Ureter (tissue), 1 donor: Measurements from ENCODE around the gene ELFN1. TPM values are rescaled to one million over a fixed set of nuclear protein-coding genes. Genes with fewer than 3 reads are reported as not detected.
A peak's percentile ranks its signal among the peaks of the same experiment; 100 is the strongest.

ENCODE experiments used
- DNase-seq: peaks from one replicate; pipeline ENCODE4 v3.0.0-alpha.2; 2020; ENCODE audit warnings: low spot score
- total RNA-seq: library from RNA; stranded (reverse); gene quantifications from one replicate; pipeline ENCODE4 v1.2.4, GENCODE V29; 2023
- donor health status: DM: yes; HTN: yes; CAD: no.

ELFN1 gene
- 1.7 TPM for total RNA-seq

- peak; percentile 42 for DNase-seq
Measured at GRCh38 chr7:1669954-1670893, at the start of gene ELFN1. ELFN1 (plus strand) TSS chr7:1670277; CDS start chr7:1744597, 74,320 bp downstream.

- DNase-seq = no peak
Measured at GRCh38 chr7:1620835-1621234, 49.2 kb upstream of the ELFN1 start.

- no peak for DNase-seq
Measured at GRCh38 chr7:1621718-1622117, 48.4 kb upstream of the ELFN1 start.

- DNase-seq = no peak
Measured at GRCh38 chr7:1622441-1622840, 47.6 kb upstream of the ELFN1 start.

- DNase-seq = no peak
Measured at GRCh38 chr7:1623810-1624209, 46.3 kb upstream of the ELFN1 start.

GRCh38 chr7:1624999-1625927, 44.8 kb upstream of the ELFN1 start:
- DNase-seq = no peak

- no peak for DNase-seq
Measured at GRCh38 chr7:1626769-1627168, 43.3 kb upstream of the ELFN1 start.

GRCh38 chr7:1630700-1631336, 39.3 kb upstream of the ELFN1 start:
- no peak for DNase-seq

- no peak for DNase-seq
Measured at GRCh38 chr7:1631678-1632077, 38.4 kb upstream of the ELFN1 start.

GRCh38 chr7:1632506-1632905, 37.6 kb upstream of the ELFN1 start:
- no peak for DNase-seq

GRCh38 chr7:1632916-1633785, 36.9 kb upstream of the ELFN1 start:
- DNase-seq = no peak

GRCh38 chr7:1635401-1635800, 34.7 kb upstream of the ELFN1 start:
- no peak for DNase-seq

GRCh38 chr7:1637155-1637554, 32.9 kb upstream of the ELFN1 start:
- DNase-seq = no peak

GRCh38 chr7:1638215-1638661, 31.8 kb upstream of the ELFN1 start:
- no peak for DNase-seq

- no peak for DNase-seq
Measured at GRCh38 chr7:1639071-1639470, 31.0 kb upstream of the ELFN1 start.

- DNase-seq = no peak
Measured at GRCh38 chr7:1639532-1640175, 30.4 kb upstream of the ELFN1 start.

GRCh38 chr7:1640376-1641172, 29.5 kb upstream of the ELFN1 start:
- DNase-seq = no peak

GRCh38 chr7:1641173-1641572, 28.9 kb upstream of the ELFN1 start:
- DNase-seq = no peak

- DNase-seq = no peak
Measured at GRCh38 chr7:1641661-1642260, 28.3 kb upstream of the ELFN1 start.
